GM18951 (cell line): ENCODE data around the gene ADSS2.

Experiments
- POLR2A ChIP-seq: IDR thresholded peaks from 4 replicates; pipeline ENCODE4 v1.6.1; 2011; ENCODE audit warnings: mild to moderate bottlenecking; ENCODE audit not compliant: insufficient read length, insufficient read depth; ENCODE audit errors: extremely low read depth
- in situ Hi-C: fragments of 300-500 bp; cut with MboI; formaldehyde crosslinking; loops from one replicate; pipeline ENCODE4 v1.12.0; 2022; ENCODE audit warnings: low sequenced_read_pairs, mixed read lengths, inconsistent platforms; ENCODE audit not compliant: unreplicated experiment

The ADSS2 gene

DNA sequence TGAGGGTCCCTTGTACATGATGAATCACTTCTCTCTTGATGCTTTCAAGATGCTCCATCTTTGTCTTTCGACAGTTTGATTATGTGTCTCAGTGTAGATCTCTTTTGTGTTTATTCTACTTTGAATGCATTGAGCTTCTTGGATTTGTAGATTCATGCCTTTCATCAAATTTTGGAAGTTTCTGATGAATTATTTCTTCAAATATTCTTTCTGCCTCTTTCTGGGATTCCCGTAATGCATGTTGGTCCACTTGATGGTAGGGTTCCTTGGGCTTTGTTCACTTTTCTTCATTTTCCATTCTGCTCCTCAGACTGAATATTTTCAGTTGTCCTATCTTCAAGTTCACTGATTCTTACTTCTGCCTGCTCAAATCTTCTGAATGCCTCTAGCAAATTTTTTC, 50.7 kb downstream of the ADSS2 start:
- no peak for TF ChIP-seq POLR2A
- in situ Hi-C loops, result no loop called here

- TF ChIP-seq POLR2A, result no peak
- in situ Hi-C loops, result no loop called here
These were observed 54.6 kb downstream of the ADSS2 start for GRCh38 chr1:244397131-244397530.

GRCh38 chr1:244395965-244396364, 55.7 kb downstream of the ADSS2 start:
- in situ Hi-C loops, result no loop called here
- TF ChIP-seq POLR2A, result no peak

DNA sequence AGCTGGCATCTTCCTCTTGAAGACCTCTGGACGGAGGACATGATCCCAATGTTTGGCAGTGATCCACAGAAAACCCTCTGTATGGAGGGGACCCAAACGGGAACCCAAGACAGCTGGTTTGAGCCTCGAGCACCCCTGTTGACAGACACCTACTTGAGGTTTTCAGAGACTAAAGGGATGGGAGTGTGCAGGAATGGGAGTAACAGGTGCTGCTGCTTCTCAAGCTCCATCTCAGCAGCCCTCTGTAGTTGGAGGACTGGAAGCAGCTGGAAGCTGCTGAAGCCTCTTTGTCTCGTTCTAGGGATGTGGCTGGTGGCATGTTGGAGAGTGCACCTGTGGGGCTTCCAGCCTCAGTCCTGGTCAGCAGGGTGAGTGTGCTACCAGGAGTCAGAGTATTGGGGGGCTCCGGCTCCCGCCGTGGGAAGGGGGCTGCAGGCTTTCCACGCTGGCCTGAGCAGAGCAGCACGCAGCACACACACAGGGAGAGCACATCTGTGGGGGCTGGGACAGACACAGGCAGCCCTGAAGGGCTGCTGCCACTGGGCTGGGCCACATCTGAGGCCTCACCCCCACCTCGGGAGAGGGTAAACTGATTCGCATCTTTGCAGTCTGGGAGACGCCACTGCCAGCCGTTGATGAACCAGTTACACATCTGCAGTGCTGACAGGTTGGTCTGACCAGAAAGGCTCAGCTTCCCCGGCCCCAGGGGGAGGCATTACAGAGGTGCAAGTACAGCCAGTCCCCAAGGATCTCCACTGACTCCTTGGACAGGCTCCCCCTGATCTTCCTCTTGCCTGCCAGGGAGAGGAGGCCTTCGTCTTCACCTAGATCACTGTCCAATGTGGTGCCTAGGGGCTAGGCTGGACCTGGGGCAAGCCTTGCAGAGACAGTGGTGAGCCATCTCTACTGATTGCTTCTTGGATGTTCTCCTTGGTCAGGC, 56.6 kb downstream of the ADSS2 start:
- no peak for TF ChIP-seq POLR2A
- in situ Hi-C loops, result no loop called here

- no peak for TF ChIP-seq POLR2A
- in situ Hi-C loops, result no loop called here
These were observed 57.4 kb downstream of the ADSS2 start for GRCh38 chr1:244394346-244394745.

GRCh38 chr1:244393604-244394176, 58.0 kb downstream of the ADSS2 start:
- TF ChIP-seq POLR2A, result no peak
- in situ Hi-C loops, result no loop called here

- in situ Hi-C loops, result no loop called here
- TF ChIP-seq POLR2A, result no peak
These were observed 59.9 kb downstream of the ADSS2 start for GRCh38 chr1:244391761-244392160.

DNA sequence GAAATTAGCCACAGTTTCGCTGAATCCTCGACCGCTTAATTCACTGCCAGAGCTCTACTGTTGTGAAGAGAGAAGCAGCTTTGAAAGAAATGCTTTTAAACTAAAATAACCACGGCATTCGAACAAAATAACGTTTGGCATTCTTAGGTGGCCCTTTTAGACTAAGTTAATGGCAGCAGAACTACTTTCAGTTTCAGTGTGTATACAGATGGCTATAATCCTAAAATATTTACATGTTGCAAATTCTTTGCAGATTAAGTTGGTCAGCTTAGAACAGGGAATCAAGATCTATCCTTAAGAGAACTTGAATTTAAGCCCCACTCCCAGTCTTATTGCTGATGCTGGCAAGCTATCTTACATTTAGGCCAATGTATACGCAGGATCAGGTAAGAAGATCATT, 62.7 kb downstream of the ADSS2 start:
- no peak for TF ChIP-seq POLR2A
- in situ Hi-C loops, result no loop called here

- in situ Hi-C loops, result no loop called here
- no peak for TF ChIP-seq POLR2A
These were observed 64.3 kb downstream of the ADSS2 start for GRCh38 chr1:244387415-244387814.

GRCh38 chr1:244386595-244386994, 65.1 kb downstream of the ADSS2 start:
- in situ Hi-C loops, result no loop called here
- TF ChIP-seq POLR2A, result no peak

GRCh38 chr1:244384066-244384465, 67.6 kb downstream of the ADSS2 start:
- in situ Hi-C loops, result no loop called here
- TF ChIP-seq POLR2A, result no peak

GRCh38 chr1:244383278-244383884, 68.3 kb downstream of the ADSS2 start:
- TF ChIP-seq POLR2A, result no peak
- in situ Hi-C loops, result no loop called here

DNA sequence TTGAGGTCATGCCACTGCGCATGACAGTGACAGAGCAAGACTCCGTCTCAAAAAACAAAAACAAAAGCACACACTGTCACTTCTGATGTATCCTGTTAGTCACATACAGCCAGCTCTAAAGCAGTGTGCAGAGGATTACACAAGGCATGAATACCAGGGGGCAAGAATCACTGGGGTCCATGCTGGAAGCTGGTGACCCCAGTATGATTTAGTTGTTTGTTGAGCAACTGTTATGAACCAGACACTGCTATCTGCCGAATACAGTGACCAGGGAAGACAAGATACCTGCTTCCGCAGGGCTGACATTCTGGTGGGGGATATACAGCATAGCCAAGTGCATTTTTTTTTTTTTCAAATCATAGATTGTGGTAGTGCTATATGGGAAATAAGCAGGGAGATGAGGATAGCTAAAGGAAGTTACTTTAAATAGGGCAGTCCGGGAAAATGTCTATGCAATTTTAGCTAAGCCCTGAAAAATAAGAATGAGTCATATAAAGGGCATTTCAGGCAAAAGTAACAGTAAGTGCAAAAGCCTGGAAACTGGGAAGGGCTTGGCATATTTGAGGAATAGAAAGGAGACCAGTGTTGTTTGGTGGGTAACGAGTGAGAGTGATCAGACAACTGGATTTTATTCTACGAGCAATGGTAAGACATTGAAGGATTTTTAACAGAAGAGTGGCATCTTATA, 69.7 kb downstream of the ADSS2 start:
- TF ChIP-seq POLR2A, result no peak
- in situ Hi-C loops, result no loop called here
